Fibroblast of pulmonary artery (primary cell): ENCODE results near the gene PYCARD.

Experiments
- DNase-seq: peaks from one replicate; pipeline ENCODE4 v3.0.0-alpha.2; 2010; ENCODE audit warnings: low read depth
- H3K4me3 ChIP-seq: replicated peaks from 2 replicates; pipeline ENCODE4 v1.5.1; 2011; ENCODE audit warnings: low read depth, mild to moderate bottlenecking, control low read depth, low read length, moderate library complexity
- CTCF ChIP-seq: IDR thresholded peaks from 2 replicates; pipeline ENCODE4 v1.5.1; 2011; ENCODE audit warnings: mild to moderate bottlenecking, control low read depth, low read length, inconsistent platforms; ENCODE audit errors: missing control alignments

The PYCARD gene

DNA sequence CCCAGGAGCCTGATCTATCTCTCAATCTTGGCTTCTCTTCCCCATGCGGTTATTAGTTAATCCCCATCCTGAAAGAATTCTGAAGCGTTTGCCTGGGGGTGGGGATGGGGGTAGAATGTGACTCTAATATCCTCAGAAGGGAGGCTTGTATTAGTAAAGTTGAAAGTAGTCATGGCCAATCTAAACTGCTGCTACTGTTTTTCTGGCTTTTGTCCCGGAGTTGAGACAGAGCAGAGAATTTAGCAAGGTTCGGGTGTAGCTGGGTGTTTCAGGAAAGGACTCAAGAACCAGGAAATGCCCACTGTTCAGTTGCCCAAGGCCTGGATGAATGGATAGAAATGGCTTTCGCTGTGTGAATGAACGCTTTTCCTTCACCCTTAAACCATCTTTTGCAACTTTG is 39.6 kb upstream of the PYCARD start:
- peak; percentile 25 for DNase-seq
- H3K4me3 ChIP-seq = no peak overlapping the region
- TF ChIP-seq CTCF = no peak

GRCh38 chr16:31238041-31238440 is 35.5 kb upstream of the PYCARD start:
- no peak overlapping the region for H3K4me3 ChIP-seq
- no peak for TF ChIP-seq CTCF
- no peak for DNase-seq

- H3K4me3 ChIP-seq = no peak overlapping the region
- DNase-seq = no peak
- no peak for TF ChIP-seq CTCF
Observed at GRCh38 chr16:31229501-31229900, 26.9 kb upstream of the PYCARD start.

GRCh38 chr16:31228206-31228605 is 25.6 kb upstream of the PYCARD start:
- DNase-seq = no peak
- no peak for TF ChIP-seq CTCF
- no peak overlapping the region for H3K4me3 ChIP-seq

- DNase-seq = no peak
- no peak overlapping the region for H3K4me3 ChIP-seq
- no peak for TF ChIP-seq CTCF
Observed at GRCh38 chr16:31225193-31225592, 22.6 kb upstream of the PYCARD start.

- no peak for DNase-seq
- no peak for TF ChIP-seq CTCF
- no peak overlapping the region for H3K4me3 ChIP-seq
Observed at GRCh38 chr16:31224092-31224955, 21.8 kb upstream of the PYCARD start.

DNA sequence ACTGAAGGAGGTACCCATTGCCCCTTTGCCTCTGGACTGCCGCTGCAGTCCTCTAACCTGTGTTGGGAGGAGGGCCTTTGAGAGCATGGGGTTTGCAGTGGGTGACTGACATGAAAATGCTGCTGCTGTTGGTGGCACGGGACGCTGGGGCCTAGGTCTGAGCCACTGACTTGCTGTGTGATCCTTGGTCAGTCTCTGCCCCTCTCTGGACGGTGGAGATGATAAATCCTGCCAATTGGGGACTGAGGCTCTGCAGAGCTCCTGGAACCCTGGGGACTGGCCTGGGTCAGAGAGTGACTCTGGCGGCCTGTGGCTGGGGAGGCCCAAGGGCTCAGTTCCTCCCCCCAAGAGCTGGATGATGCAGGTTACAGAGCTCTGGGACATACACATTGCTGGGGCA is 20.5 kb upstream of the PYCARD start:
- TF ChIP-seq CTCF = no peak
- no peak overlapping the region for H3K4me3 ChIP-seq
- DNase-seq = no peak
